D721Med (cell line): ENCODE data around the gene INSL3.
A peak's percentile ranks its signal among the peaks of the same experiment; 100 is the strongest.

Source experiments
- DNase-seq: peaks from one replicate; pipeline ENCODE4 v3.0.0; 2011; ENCODE audit warnings: low spot score; ENCODE audit not compliant: insufficient read length
- FAIRE-seq: peaks from 2 replicates; lab custom pipeline; 2011; peaks lifted over from hg19 to GRCh38; lab: Jason Lieb, UNC
- TF ChIP-seq, protein P1 (sequence below): IDR thresholded peaks from 2 replicates; pipeline ENCODE4 v1.5.1; 2012; ENCODE audit warnings: mild to moderate bottlenecking, control low read depth; ENCODE audit not compliant: insufficient read depth; ENCODE audit errors: missing control alignments

INSL3 gene

DNA sequence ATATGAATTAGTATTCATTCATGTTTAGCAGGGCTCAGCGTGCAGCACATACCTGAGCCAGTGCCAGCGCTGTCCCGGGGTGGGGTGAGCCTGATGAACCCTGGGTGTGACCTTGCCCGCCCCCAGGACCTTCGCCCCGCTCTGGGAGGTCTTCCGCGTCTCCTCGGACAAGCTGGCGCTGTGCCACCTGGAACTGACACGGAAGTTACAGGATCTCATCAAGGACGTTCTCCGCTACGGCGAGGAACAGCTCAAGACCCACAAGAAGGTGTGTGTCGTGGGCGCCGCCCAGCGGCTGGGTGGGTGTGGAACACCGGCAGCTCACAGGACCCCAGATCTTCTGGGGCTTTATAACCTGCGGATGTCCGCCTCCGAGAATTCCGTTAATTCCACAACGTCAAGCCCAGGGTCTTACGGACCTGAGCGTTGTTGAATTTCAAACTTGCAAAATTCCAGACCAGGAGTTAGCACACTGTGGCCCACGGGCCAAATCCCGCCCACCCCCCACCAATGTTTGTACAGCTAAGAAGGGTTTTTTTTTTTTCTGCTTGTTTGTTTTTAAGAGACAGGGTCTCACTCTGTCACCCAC lies 54.7 kb downstream of the INSL3 start:
- peak; percentile 57 for DNase-seq
- TF ChIP-seq, protein P1, sequence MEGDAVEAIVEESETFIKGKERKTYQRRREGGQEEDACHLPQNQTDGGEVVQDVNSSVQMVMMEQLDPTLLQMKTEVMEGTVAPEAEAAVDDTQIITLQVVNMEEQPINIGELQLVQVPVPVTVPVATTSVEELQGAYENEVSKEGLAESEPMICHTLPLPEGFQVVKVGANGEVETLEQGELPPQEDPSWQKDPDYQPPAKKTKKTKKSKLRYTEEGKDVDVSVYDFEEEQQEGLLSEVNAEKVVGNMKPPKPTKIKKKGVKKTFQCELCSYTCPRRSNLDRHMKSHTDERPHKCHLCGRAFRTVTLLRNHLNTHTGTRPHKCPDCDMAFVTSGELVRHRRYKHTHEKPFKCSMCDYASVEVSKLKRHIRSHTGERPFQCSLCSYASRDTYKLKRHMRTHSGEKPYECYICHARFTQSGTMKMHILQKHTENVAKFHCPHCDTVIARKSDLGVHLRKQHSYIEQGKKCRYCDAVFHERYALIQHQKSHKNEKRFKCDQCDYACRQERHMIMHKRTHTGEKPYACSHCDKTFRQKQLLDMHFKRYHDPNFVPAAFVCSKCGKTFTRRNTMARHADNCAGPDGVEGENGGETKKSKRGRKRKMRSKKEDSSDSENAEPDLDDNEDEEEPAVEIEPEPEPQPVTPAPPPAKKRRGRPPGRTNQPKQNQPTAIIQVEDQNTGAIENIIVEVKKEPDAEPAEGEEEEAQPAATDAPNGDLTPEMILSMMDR, result peak; percentile 89
- FAIRE-seq, result no peak
